B cell (primary cell): ENCODE results near the gene PTGIR.

Source experiments
- EZH2 ChIP-seq: IDR thresholded peaks from 2 replicates; pipeline ENCODE4 v1.6.1; 2012; ENCODE audit warnings: borderline replicate concordance, low read depth, mild to moderate bottlenecking, moderate library complexity, low read length; ENCODE audit not compliant: insufficient read depth, poor library complexity, severe bottlenecking
- TF ChIP-seq, protein P1 (sequence below): fragments of 200-600 bp; IDR thresholded peaks from one replicate; pipeline ENCODE4 v1.8.0; 2022; ENCODE audit warnings: antibody characterized with exemption, mild to moderate bottlenecking

DNA sequence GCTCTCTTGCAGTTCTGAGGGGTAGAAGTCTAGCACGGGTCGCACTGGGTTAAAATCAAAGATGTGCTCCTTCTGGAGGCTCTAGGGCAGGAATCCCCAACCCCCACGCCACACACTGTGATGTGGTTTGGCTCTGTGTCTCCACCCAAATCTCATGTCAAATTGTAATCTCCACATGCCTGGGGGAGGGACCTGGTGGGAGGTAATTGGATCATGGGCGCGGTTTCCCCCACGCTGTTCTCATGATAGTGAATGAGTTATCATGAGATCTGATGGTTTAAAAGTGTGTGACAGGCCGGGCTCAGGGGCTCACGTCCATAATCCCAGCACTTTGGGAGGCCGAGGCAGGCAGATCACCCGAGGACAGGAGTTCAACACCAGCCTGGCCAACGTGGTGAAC lies 50.4 kb downstream of the PTGIR start:
- TF ChIP-seq, protein P1, sequence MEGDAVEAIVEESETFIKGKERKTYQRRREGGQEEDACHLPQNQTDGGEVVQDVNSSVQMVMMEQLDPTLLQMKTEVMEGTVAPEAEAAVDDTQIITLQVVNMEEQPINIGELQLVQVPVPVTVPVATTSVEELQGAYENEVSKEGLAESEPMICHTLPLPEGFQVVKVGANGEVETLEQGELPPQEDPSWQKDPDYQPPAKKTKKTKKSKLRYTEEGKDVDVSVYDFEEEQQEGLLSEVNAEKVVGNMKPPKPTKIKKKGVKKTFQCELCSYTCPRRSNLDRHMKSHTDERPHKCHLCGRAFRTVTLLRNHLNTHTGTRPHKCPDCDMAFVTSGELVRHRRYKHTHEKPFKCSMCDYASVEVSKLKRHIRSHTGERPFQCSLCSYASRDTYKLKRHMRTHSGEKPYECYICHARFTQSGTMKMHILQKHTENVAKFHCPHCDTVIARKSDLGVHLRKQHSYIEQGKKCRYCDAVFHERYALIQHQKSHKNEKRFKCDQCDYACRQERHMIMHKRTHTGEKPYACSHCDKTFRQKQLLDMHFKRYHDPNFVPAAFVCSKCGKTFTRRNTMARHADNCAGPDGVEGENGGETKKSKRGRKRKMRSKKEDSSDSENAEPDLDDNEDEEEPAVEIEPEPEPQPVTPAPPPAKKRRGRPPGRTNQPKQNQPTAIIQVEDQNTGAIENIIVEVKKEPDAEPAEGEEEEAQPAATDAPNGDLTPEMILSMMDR = no peak
- no peak for TF ChIP-seq EZH2
